ENCODE data around the gene FUZ. TPM values are rescaled to one million over a fixed set of nuclear protein-coding genes. Genes with fewer than 3 reads are reported as not detected.

FUZ gene
- total and polyA plus RNA-seq, 2 of the 8 experiments (the other 6 are each of a cell fraction or from before 2014, with no cell fraction given): 28.4 to 33.9 TPM

- Histone ChIP-seq H2BK15ac (ENCODE audit: low read length) (no peak overlapping the region), H3K4me3 (ENCODE audit: extremely low read depth in 1 of 4, insufficient read depth in 2 of 4, low read depth in 3 of 4, low read length in 4 of 4) (no peak overlapping the region), H3K27me3 (replicated peaks in 1 of 4; ENCODE audit: control insufficient read depth in 3 of 4, extremely low read depth in 1 of 4, insufficient read depth in 3 of 4, low read length in 3 of 4) (no peaks in the 10 kb centered on the region), H4K5ac (ENCODE audit: insufficient read length, low read depth, low read length) (no peak overlapping the region), H2AK5ac (ENCODE audit: low read depth, low read length) (no peak overlapping the region), H3K23ac (ENCODE audit: insufficient read length) (no peak overlapping the region), H3K4me2 (ENCODE audit: insufficient read depth in 1 of 2, low read depth in 2 of 2, low read length in 2 of 2) (no peak overlapping the region), H3K79me1 (ENCODE audit: low read depth, low read length) (peaks cover 39% of the 10 kb centered on the region), H3K36me3 (ENCODE audit: control insufficient read depth in 2 of 4, insufficient read depth in 4 of 4, low read length in 3 of 4) (no peaks in the 10 kb centered on the region; a peak in 1 of 8 replicates), H2BK120ac (replicated peaks; ENCODE audit: low read depth, low read length) (no peak overlapping the region), H2BK20ac (ENCODE audit: low read length) (no peak overlapping the region), H4K20me1 (replicated peaks in 1 of 2; ENCODE audit: control insufficient read depth in 1 of 2, insufficient read depth in 2 of 2, low read length in 2 of 2) (peaks cover 2 to 11% of the 10 kb centered on the region in 2 experiments), H3K9ac (replicated peaks in 1 of 4; ENCODE audit: extremely low read depth in 1 of 4, low read depth in 3 of 4, low read length in 3 of 4) (no peak overlapping the region; a peak in 1 of 7 replicates), H3K9me3 (ENCODE audit: insufficient read depth in 2 of 2, low read depth in 1 of 2, low read length in 1 of 2) (no peaks in the 10 kb centered on the region), H3K23me2 (ENCODE audit: low read depth, low read length) (peaks cover 7% of the 10 kb centered on the region), H3K18ac (ENCODE audit: extremely low read depth, low read length) (no peak overlapping the region), H2BK12ac (ENCODE audit: low read depth, low read length) (no peak overlapping the region), H3K79me2 (ENCODE audit: control insufficient read depth in 1 of 2, insufficient read depth in 2 of 2, low read length in 2 of 2) (peaks cover 0 to 24% of the 10 kb centered on the region in 2 experiments; a peak in 2 of 4 replicates), H3K27ac (ENCODE audit: low read depth, low read length) (no peak overlapping the region), H3K4me1 (replicated peaks in 1 of 4; ENCODE audit: control insufficient read depth in 3 of 4, insufficient read depth in 4 of 4, low read length in 3 of 4) (peaks cover 0 to 7% (median 2%) of the 10 kb centered on the region in 4 experiments; a peak in 4 of 7 replicates), H2AFZ (ENCODE audit: low read length) (no peak overlapping the region), H3K14ac (ENCODE audit: insufficient read length) (no peak overlapping the region), H3K4ac (replicated peaks; ENCODE audit: insufficient read length, low read depth, low read length) (no peak overlapping the region), H4K8ac (ENCODE audit: extremely low read depth, insufficient read depth, low read length) (no peak overlapping the region), H2BK5ac (ENCODE audit: low read depth, low read length) (no peak overlapping the region), H4K91ac (replicated peaks; ENCODE audit: insufficient read length, low read length) (no peak overlapping the region), H3K56ac (replicated peaks; ENCODE audit: insufficient read length, low read depth, low read length) (no peak overlapping the region)
- ChIA-PET CTCF (ENCODE audit: partially characterized antibody) (interaction anchor here (1.0 to 3.0 kb wide), 4 partner anchors 24 to 54 kb away, joined by 3 to 17 read pairs (median 4); no protein-coding TSS in a partner anchor), POLR2A (ENCODE audit: partially characterized antibody) (interaction anchor here (0.6 to 2.0 kb wide), 7 partner anchors 8 to 246 kb away, joined by 3 to 8 read pairs (median 4); partner anchors contain the start of genes CPT1C and TSKS)
- 91% methylated on average over 11 of the region's 13 CpGs; no CpG with 5 or more reads in 1 of the 2 experiments for WGBS, 2 experiments (ENCODE audit: extremely low coverage in 1 of 2, insufficient coverage in 1 of 2, insufficient read length in 1 of 2, insufficient replicate concordance in 2 of 2, low coverage in 1 of 2, low lambda C conversion rate in 2 of 2, missing lambda C conversion rate in 1 of 2)
- DNase-seq (ENCODE audit: low read depth in 1 of 2, low spot score in 2 of 2): no peak
- no peak for FAIRE-seq
- TF ChIP-seq SUZ12 (IDR thresholded peaks at IDR 0.05; ENCODE audit: low read length) (no peak), RXRA (IDR thresholded peaks at IDR 0.05; ENCODE audit: insufficient read depth, low read depth, low read length) (no peak), SIRT6 (IDR thresholded peaks at IDR 0.05; ENCODE audit: low read length) (no peak), HDAC6 (IDR thresholded peaks at IDR 0.05; ENCODE audit: low read depth, low read length) (no peak), TAF1 (IDR thresholded peaks at IDR 0.05; ENCODE audit: low read depth, low read length) (no peak), BRCA1 (IDR thresholded peaks at IDR 0.05; ENCODE audit: low read depth, low read length) (no peak), HDAC2 (IDR thresholded peaks at IDR 0.05; ENCODE audit: borderline replicate concordance in 1 of 2, low read depth in 2 of 2, low read length in 2 of 2) (no peak), BACH1 (IDR thresholded peaks at IDR 0.05; ENCODE audit: low read length) (no peak)
These were observed 41.4 kb downstream of the FUZ start for GRCh38 chr19:49771674-49772139.

Data from H1 (cell line).